ENCODE measurements around the gene ANGEL2.
"Not testable (repeated sequence)": the region's sequence is repeated elsewhere in the genome, so short reads cannot be mapped to it uniquely, and the experiment has no call there.

The ANGEL2 gene, protein sequence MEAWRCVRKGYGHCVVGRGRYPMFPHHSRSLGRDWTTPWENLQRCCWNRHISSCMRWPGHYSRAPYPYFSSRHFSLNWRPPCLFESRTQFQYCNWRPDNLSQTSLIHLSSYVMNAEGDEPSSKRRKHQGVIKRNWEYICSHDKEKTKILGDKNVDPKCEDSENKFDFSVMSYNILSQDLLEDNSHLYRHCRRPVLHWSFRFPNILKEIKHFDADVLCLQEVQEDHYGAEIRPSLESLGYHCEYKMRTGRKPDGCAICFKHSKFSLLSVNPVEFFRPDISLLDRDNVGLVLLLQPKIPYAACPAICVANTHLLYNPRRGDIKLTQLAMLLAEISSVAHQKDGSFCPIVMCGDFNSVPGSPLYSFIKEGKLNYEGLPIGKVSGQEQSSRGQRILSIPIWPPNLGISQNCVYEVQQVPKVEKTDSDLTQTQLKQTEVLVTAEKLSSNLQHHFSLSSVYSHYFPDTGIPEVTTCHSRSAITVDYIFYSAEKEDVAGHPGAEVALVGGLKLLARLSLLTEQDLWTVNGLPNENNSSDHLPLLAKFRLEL

DNA sequence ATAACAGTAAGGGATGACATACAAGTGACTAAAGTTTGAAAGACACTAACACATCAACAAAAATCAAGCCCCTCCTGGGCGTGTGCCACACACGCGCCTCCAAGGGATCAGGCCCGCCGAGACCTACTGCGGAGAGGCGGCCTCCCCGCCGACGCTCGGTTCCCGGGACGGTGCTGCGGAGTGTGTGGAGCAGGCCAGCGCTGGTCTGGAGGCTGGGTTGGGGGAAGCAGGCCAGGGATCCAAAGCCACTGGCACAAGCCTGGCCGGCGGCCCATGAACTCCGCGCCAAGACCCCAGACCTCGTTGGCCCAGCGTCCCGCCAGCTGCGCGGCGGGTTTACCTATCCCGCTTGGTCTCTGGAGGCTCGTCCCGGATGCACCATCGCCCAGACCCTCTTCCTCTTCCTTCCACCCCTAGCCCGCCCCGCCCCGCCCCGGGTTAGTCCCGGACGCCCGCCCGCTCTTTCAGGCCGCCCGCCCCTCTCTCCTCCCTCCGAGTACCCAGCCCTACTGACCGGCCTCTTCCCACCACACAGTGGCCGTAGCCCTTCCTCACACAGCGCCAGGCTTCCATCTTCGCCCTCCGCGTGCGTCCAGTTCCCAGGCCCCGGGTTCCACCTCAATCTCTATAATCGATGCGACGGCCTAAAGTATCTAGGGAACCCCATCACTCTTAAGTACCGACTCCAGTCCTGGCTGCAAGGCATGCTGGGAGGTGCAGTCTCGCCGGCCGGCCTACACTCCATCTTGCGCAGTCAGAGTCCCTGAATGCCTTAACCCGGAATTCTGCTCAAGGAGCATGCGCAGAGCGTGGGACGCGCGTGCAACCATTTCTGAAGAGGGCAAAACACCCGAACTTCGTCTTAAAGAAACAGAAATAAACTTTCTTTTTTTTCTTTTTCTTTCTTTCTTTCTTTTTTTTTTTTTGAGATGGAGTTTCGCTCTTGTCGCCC is at the start of gene ANGEL2:
Gene ANGEL2, minus strand, starts transcription at position 769 of the 952 bp plus-strand sequence. Its CDS starts 196 bp downstream, at position 573.
- DNase-seq (ENCODE audit: low read depth in 2 of 2) = peak; percentile 88 to 92

DNA sequence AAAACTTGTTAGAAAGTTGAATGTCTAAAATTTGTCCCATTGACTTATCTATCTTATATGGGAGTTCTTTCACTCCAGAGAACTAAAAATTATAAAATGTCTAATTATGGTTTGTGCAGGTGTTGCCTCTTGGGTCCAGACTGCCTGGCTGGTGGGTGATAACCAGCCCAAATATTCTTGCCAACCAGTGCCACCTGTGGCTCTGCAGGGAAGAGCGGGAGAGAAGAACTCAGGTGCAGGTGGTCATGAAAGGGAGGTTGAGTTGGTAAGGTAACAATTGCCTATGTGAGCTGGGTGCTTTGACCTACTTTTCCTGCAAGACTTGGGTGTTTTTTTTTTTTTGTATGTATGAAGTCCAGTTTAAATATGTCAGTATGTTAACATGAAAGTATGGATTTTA is 45.6 kb upstream of the ANGEL2 start:
- DNase-seq (ENCODE audit: low read depth in 2 of 2) = no peak

DNA sequence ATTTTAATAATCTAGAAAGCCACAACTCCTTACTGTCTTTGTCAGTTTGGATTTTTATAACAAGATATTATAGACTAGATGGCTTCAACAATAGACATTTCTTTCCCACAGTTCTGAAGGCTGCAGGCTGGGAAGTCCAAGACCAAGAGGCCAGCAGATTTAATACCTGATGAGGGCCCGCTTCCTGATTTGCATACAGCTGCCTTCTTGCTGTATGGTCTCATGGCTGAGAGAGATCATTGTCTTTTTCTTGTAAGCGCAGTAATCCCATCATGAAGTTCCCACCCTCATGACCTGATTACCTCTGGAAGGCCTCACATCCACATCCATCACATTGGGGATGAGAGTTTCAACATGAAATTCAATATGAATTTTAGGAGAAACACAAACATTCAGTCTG is 45.2 kb upstream of the ANGEL2 start:
- DNase-seq (ENCODE audit: low read depth in 2 of 2) = no peak

DNA sequence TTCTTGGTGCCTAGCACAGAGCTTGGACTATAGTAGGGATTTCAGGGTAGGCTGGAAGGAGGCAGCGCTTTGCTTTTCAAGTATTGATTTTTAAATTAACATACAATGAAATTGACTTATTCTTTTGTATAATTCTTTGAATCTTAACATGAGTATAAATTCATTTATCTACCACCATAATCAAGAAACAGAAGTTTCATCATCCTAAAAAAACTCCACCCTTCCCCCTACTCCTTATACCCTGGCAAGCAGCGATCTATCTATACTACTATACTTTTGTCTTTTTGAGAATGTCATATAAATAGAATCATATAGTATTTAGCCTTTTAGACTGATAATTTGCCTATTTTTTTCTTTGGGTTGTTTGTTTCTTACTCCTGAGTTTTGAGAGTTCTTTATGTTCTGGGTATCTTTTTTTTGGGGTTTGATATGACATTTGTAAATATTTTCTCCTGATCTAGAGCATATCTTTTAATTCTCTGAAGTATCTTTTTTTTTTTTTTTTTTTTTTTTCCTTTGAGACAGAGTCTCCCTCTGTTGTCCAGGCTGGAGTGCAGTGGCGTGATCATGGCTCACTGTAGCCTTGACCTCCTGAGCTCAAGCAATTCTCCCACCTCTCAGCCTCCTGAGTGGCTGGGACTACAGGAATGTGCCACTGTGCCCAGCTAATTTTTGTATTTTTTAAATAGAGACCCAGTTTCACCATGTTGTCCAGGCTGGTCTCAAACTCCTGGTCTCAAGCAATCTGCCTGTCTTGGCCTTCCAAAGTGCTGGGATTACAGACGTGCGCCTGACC is 41.8 kb upstream of the ANGEL2 start:
- no peak for DNase-seq (ENCODE audit: low read depth in 2 of 2)

DNA sequence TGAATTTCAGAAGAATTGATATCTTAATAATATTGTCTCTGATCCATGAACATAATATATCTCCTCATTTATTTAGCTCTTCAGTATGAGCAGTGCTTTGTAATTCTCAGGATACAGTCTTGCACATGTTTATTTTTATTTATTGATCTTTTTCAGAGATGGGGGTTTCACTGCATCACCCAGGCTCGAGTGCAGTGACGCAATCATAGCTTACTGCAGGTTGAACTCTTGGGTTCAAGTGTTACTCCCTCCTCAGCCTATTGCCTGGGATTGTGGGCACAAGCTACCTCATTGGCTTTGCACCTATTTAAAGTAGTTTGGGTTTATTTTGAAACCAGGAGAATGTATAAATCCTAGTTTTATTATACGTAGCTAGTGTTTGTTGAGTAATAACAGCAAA is 40.1 kb upstream of the ANGEL2 start:
- no peak for DNase-seq (ENCODE audit: low read depth in 2 of 2)

DNA sequence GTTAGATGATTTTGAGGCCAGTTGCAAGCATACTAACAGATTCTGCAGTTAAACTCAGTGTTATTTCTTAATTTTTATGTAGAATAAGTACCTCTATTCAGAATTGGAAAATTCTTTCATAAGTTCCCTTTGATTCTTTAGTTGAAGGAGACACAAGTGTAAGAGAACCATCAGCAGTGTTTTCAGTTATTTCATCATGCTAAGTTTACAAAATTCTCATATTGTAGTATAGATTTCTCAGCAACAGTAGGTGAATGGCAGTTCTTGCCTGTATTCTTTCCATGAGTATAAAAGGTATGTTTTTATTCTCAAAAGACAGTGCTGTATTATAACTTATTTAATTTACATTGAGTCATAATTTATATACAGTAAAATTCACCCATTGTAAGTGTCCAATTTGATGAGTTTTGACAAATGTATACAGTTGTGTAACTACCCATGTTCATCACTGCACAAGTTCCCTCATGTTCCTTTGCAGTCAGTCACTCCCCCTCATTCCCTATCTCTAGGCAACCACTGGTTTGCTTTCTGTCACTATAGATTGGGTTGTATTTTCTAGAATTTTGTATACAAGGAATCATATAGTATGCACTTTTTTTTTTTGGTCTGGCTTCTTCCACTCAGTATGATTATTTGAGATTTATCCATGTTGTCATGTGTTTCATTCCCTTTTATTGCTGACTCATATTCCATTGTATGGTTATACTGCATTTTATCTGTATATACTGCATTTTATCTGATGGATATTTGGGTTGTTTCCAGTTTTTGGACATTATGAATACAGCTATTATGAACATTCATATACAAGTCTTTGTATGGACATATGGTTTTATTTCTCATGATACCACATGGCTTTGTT is 39.3 kb upstream of the ANGEL2 start:
- no peak for DNase-seq (ENCODE audit: low read depth in 2 of 2)

DNA sequence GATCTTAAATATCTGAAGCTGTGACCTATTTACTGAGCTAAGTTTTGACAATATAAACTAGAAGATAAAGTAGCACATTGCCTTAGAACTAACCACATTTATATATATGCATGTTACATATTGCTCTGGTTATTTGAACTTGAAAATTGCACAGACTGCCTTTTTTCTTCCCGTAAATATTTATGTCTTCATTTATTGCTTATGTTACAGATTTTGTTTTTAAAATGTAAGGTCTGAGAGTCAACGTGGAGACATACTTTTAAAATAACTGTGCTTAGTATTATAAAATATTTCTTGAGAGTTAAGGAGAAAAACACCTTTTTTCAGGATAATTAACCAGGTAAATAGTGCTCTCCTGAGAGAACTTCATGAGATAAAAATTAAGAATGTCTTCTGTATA is 38.5 kb upstream of the ANGEL2 start:
- DNase-seq (ENCODE audit: low read depth in 2 of 2) = no peak

DNA sequence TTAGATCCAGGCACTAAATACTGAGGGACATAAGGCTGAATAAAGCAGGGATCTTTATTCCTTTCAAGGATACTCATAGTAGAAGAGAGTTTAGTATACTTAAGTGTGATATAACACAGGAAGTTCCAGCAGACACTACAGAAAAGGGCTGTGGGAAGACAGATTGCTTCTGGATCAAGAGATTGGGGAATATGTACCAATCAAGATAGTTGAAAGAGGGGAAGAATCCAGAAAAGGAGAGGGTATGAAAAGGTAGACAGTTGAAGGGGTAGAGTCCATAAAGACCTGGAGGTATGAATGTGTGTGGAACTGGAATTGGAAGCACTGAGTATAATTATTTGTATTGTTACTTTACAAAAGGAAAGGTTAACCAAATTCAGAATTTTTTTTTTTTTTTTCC is 37.8 kb upstream of the ANGEL2 start:
- no peak for DNase-seq (ENCODE audit: low read depth in 2 of 2)

DNA sequence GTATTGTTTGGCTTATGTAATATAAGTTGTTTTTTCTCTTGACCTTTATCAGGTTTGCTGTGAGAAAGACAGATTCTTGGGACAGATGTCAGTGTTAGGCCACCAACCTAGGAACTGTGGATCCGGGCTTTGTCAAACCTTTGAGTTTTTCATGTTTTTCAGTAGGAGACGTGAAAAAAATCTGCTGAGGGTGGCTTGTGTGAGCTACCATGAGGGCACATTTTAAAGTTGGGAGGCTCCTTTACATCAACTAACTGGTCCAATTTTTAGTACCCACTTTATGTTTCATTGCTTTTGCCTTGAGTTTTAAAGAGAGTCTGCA is 36.2 kb upstream of the ANGEL2 start:
- no peak for DNase-seq (ENCODE audit: low read depth in 2 of 2)

DNA sequence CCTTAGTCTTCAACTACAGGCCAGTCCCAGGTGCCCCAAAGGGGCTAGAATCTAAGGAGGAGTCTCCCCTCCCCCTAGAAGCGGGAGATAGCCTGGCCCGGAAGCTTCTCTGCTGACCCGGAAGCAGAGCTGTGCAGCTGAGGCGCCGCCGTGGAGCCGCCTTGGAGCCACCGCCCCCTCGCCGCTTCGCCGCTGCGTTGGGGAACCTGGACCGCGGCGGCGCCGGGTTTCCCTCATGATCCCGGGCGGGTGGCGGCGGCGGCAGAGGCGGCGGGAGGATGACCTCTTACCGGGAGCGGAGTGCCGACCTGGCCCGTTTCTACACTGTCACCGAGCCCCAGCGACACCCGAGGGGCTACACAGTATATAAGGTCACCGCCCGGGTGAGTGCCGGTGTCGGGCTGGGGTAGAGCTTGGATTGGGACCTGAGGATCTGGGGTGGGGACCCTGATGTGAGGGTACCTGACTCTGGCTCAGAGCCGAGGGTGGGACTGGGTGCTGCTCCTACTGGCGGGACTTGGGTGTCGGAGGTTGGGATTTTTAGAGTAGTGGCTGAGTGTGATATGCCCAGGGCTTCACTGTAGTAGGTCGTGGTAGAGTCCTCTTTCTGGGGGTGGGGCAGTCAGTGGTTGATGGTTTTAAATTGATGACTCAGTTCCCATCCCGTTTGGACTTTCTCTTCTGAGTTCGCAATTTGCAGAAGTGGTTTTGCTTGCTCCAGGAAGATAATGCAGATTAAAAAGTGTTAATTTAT is 35.6 kb upstream of the ANGEL2 start, which contains the start of gene RPS6KC1:
Gene RPS6KC1, plus strand, starts transcription at position 115 of the 754 bp plus-strand sequence. Its CDS starts 164 bp downstream, at position 279.
- DNase-seq (ENCODE audit: low read depth in 2 of 2) = peak; percentile 50 to 65

DNA sequence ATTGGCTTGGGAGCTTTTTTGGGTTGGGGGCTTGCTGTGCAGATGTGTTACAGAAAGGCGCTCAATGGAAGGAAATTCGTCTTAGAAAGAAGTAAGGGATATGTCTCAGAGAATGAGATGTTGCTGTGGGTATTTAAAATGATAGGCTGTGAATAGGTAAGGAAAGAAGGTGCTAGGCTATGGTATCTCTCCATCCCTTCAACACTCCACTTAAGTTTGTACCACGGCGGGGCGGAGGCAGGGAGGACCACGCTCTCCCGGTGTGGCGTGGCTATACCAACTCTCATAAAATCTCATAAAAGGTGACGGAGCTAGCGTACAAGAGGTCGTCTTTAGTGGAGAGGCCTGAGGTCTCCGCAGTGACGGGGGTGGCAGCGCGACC is 35.1 kb upstream of the ANGEL2 start:
- DNase-seq (ENCODE audit: low read depth in 2 of 2) = no peak

DNA sequence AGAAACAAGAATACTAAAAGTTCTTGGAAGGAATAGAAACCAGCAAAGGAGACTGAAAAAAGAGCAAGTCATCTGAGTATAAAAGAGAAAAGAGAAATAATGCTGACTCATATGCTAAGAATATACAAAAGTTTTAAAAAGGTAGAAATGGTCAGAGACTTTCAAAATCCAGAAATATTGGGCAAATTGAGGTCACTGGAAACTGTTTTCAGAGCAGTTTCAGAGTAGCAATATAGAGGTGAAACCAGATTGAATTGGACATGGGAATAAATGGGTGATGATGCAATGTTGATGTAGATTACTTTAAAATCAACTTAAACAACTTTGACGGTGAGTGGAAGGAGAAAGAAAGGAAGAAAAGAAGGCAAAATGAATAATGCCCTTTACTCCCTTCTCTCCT is 33.6 kb upstream of the ANGEL2 start:
- DNase-seq (ENCODE audit: low read depth in 2 of 2) = no peak

DNA sequence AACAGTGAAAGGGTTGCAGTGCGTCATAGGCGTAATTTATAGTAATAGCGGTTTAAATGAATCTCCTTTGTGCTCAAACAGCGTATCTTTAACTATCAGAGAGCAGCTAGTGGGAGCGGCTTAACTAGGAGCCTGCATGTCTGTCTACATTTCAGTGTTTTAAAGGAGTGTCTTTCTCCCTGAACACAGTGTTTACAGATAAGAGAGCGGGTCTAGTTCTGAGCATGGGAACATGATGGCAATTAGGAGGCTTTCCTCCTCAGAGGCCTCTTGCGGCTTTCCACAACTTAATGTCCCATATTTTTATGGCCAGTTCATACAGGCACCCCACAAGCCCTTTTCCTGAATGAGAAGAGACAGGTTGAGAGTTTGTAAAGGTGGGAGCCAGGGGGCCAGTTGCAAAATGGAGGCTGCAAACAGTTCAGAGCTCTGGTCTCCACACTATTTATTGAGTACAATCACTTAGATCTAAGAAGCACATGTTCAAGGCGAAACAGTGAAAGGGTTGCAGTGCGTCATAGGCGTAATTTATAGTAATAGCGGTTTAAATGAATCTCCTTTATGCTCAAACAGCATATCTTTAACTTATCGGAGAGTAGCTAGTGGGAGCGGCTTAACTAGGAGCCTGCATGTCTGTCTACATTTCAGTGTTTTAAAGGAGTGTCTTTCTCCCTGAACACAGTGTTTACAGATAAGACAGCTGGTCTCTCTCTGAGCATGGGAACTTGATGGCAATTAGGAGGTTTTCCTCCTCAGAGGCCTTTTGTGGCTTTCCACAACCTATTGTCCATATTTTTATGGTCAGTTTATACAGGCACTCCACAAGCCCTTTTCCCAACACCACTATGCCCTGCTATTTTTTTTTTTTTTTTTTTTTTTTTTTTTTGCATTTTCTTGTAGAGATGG is 29.9 kb upstream of the ANGEL2 start:
- DNase-seq (ENCODE audit: low read depth in 2 of 2) = not testable (repeated sequence)

DNA sequence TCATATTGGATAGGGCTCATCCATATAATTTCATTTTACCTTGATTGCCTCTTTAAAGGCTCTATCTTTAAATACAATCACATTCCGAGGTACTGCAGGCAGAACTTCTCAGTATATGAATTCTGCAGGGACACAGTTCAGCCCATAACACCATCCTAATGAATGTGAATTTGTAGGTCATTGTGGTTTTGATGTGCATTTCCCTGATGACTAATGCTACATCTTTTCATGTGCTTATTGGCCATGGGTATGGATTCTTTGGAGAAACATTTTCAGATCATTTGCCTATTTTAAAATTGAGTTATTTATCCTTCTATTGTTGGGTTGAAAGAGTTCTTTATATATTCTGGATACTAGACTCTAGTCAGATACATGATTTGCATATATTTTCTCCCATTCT is 25.8 kb upstream of the ANGEL2 start:
- no peak for DNase-seq (ENCODE audit: low read depth in 2 of 2)

DNA sequence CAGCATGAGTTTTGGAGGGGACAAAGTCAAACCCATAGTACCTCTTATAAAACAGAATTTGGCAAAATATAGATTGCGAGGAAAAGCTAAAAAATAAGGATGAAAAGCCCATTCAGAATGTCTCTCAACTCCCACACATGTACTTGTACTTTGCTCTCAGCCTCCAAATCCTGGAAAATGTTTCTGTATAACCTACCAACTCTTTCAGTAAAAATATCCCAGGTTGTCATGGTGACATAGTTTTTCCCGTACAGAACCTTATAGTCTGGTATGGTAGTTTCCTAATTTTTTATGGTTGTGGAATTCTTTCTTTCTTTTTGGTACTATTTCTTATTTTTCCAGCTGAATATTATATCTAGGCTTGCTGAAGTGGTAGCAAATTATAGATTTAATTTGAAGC is 19.9 kb upstream of the ANGEL2 start:
- no peak for DNase-seq (ENCODE audit: low read depth in 2 of 2)

DNA sequence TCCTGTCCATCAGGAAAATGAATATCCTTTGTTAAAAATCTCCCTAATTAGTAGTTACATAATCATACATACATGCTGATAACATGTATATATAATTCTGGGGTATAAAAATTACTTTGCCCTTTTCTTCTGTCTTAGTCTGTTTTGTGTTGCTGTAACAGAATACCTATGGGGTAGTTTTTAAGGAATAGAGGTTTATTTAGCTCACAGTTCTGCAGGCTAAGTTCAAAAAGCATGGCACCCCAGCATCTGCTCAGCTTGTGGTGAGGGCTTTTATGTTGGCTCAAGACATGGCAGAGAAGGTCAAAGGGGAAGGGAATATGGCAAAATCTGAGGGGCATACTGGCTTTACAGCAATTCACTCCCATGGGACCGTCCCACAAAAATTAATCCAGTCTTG is 19.0 kb upstream of the ANGEL2 start:
- no peak for DNase-seq (ENCODE audit: low read depth in 2 of 2)

DNA sequence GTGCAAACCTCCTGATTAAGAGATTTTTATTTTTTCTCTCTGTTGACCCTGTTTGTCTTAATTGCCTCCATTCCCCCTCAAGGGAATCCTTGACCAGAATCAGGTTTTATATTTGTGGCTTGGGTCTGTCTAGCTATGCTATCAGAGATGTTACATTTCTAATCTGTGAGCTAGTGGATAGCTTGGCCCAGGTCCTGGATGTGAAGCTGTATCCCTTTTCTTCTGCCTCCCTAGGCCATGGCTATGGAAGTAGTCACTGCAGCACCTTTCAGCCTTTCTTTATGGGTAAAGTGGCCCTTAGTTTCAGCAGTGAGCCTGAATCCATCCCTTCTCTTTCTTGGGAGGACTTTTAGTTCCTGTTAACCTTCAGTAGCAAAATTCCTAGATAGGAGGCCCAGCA is 17.0 kb upstream of the ANGEL2 start:
- no peak for DNase-seq (ENCODE audit: low read depth in 2 of 2)

DNA sequence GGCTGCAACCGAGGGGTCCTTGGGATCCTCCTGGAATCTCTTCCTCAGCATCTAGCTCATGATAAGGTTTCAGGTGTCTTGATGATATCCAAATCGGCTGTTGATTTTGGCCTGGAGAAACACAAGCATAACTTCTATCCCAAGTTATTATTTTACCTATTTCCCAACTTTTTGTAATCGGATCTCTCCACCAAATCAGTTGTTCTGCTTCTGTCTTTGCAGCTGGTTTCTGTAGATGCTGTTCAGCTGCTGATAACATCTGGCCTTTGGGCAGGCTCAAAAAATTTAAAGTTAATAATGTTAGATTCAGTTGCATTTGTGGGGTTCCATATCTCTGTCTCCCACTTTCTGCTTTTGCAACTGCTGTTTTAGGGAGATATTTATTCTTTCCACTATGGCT is 11.4 kb upstream of the ANGEL2 start:
- DNase-seq (ENCODE audit: low read depth in 2 of 2) = not testable (repeated sequence)

DNA sequence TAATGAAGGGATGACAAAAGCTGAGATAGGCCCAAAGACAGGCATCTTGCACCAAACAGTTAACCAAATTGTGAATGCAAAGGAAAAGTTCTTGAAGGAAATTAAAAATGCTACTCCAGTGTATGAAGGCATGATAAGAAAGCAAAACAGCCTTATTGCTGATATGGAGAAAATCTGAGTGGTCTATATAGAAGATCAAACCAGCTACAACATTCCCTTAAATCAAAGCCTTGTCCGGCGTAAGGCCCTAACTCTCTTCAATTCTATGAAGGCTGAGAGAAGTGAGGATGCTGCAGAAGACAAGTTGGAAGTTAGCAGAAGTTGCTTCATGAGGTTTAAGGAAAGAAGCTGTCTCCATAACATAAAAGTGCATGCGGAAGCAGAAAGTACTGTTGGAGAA is 4.3 kb upstream of the ANGEL2 start:
- no peak for DNase-seq (ENCODE audit: low read depth in 2 of 2)
